B cell (primary cell): ENCODE data around the gene ADA. TPM values are rescaled to one million over a fixed set of nuclear protein-coding genes. Genes with fewer than 3 reads are reported as not detected.

Source experiments
- ATAC-seq: fragments of 200-7000 bp; cut with Tn5 transposase; one replicate; pipeline ENCODE4 v1.10.0; 2021; ENCODE audit warnings: low read depth, mild to moderate bottlenecking, moderate number of reproducible peaks, moderate library complexity
- CTCF ChIA-PET: fragments of 350-600 bp; sonication (Branson Sonifier 250); formaldehyde crosslinking; loops from one replicate; lab custom pipeline; 2021; ENCODE audit warnings: antibody characterized with exemption, inconsistent platforms; lab: Charles Lee
- POLR2A ChIA-PET: fragments of 350-600 bp; sonication (Branson Sonifier 250); formaldehyde crosslinking; loops from one replicate; lab custom pipeline; 2021; ENCODE audit warnings: antibody characterized with exemption; lab: Charles Lee
- DNase-seq: peaks from one replicate; pipeline ENCODE4 v3.0.0; 2013
- H2AFZ ChIP-seq: 2 replicates; pipeline ENCODE4 v1.6.1; 2012; ENCODE audit warnings: mild to moderate bottlenecking, low read depth, low read length; ENCODE audit not compliant: insufficient read depth, poor library complexity, severe bottlenecking
- H3K27ac ChIP-seq, 2 donors: 1 replicate in 1 of 2; 2 replicates in 1 of 2; pipeline ENCODE4 v1.5.1; 2012 to 2013; ENCODE audit warnings: low read length in 2 of 2, mild to moderate bottlenecking in 2 of 2, moderate library complexity in 1 of 2
- H3K27me3 ChIP-seq, 4 experiments: fragments of 200-600 bp in 1 of 4; sonication (generic) in 1 of 4; replicated peaks in 1 of 4; 1 replicate in 2 of 4; 2 replicates in 2 of 4; pipeline versions ENCODE4 v1.6.1 to v1.7.0; 2013 to 2016; ENCODE audit warnings: low read length in 3 of 4, mild to moderate bottlenecking in 2 of 4, mixed read lengths in 1 of 4, moderate library complexity in 1 of 4; ENCODE audit not compliant: insufficient read depth in 4 of 4, control insufficient read depth in 3 of 4; ENCODE audit errors: control extremely low read depth in 1 of 4
- H3K36me3 ChIP-seq, 2 experiments: replicated peaks in 1 of 2; 1 replicate in 1 of 2; 2 replicates in 1 of 2; pipeline versions ENCODE4 v1.6.1 to v1.7.1; 2013; ENCODE audit warnings: low read length in 1 of 2; ENCODE audit not compliant: insufficient read depth in 2 of 2, control insufficient read depth in 1 of 2; ENCODE audit errors: control extremely low read depth in 1 of 2, extremely low read depth in 1 of 2
- H3K4me1 ChIP-seq, 2 donors: fragments of 200-600 bp in 1 of 2; sonication (generic) in 1 of 2; 1 replicate in 1 of 2; 2 replicates in 1 of 2; pipeline versions ENCODE4 v1.5.1 to v1.6.1; 2013 to 2017; ENCODE audit warnings: low read length in 2 of 2; ENCODE audit not compliant: control insufficient read depth in 2 of 2, insufficient read depth in 2 of 2
- H3K4me2 ChIP-seq: replicated peaks from 2 replicates; pipeline ENCODE3; 2012; ENCODE audit warnings: mild to moderate bottlenecking, low read depth, low read length; ENCODE audit not compliant: poor library complexity, severe bottlenecking
- H3K4me3 ChIP-seq, 5 experiments: fragments of 200-600 bp in 1 of 5; sonication (generic) in 1 of 5; 1 replicate in 3 of 5; 2 replicates in 2 of 5; pipeline versions ENCODE4 v1.5.1 to v1.7.0; 2011 to 2016; ENCODE audit warnings: low read length in 4 of 5, mild to moderate bottlenecking in 4 of 5, low read depth in 2 of 5, control low read depth in 1 of 5, moderate library complexity in 1 of 5; ENCODE audit not compliant: insufficient read depth in 1 of 5; ENCODE audit errors: control extremely low read depth in 1 of 5, extremely low read depth in 1 of 5
- H3K79me2 ChIP-seq: fragments of 200-600 bp; sonication (generic); one replicate; pipeline ENCODE4 v1.6.0; 2016; ENCODE audit warnings: low read length; ENCODE audit not compliant: control insufficient read depth, insufficient read depth
- H3K9ac ChIP-seq: fragments of 200-600 bp; sonication (generic); 2 replicates; pipeline ENCODE4 v1.6.1; 2017; ENCODE audit warnings: mild to moderate bottlenecking, low read length, moderate library complexity
- H3K9me3 ChIP-seq, 3 donors: one replicate each; pipeline versions ENCODE4 v1.6.1 to v1.7.1; 2013; ENCODE audit warnings: low read length in 2 of 3; ENCODE audit not compliant: control insufficient read depth in 2 of 3, insufficient read depth in 1 of 3; ENCODE audit errors: control extremely low read depth in 1 of 3
- H4K20me1 ChIP-seq: 2 replicates; pipeline ENCODE4 v1.6.0; 2012; ENCODE audit warnings: mild to moderate bottlenecking, low read length; ENCODE audit not compliant: insufficient read depth, control insufficient read depth, poor library complexity, severe bottlenecking
- H3K27ac Mint-ChIP-seq: one replicate; pipeline ENCODE4 v1.8.0; 2021; ENCODE audit warnings: mixed read lengths
- H3K27me3 Mint-ChIP-seq: one replicate; pipeline ENCODE4 v1.8.0; 2021; ENCODE audit warnings: mixed read lengths
- H3K4me1 Mint-ChIP-seq: one replicate; pipeline ENCODE4 v1.8.0; 2021; ENCODE audit warnings: mixed read lengths
- H3K4me3 Mint-ChIP-seq: one replicate; pipeline ENCODE4 v1.8.0; 2021; ENCODE audit warnings: mixed read lengths
- H3K9me3 Mint-ChIP-seq: one replicate; pipeline ENCODE4 v1.8.0; 2022; ENCODE audit warnings: mixed read lengths; ENCODE audit not compliant: insufficient read depth
- EZH2 ChIP-seq: IDR thresholded peaks from 2 replicates; pipeline ENCODE4 v1.6.1; 2012; ENCODE audit warnings: borderline replicate concordance, low read depth, mild to moderate bottlenecking, moderate library complexity, low read length; ENCODE audit not compliant: insufficient read depth, poor library complexity, severe bottlenecking
- WGBS: methylation state at CpG from one replicate; pipeline ENCODE4 v1.1.5; 2013; ENCODE audit warnings: missing lambda C conversion rate; ENCODE audit not compliant: insufficient coverage; 5-methylcytosine and 5-hydroxymethylcytosine counted together
- intact Hi-C: fragments of 100-400 bp; cut with micrococcal nuclease; formaldehyde crosslinking; loops from one replicate; pipeline ENCODE4 v1.10.0; 2022
- polyA plus RNA-seq: library from polyadenylated mRNA; depleted of rRNA; stranded (reverse); fragments of >200 nt; gene quantifications from 2 replicates; pipeline ENCODE4 v1.2.3, GENCODE V29; 2012
- total RNA-seq, 2 donors: library from RNA; stranded (reverse); fragments of 120-200 nt in 1 of 2; gene quantifications; 1 replicate in 1 of 2; 2 replicates in 1 of 2; pipeline versions ENCODE4 v1.2.3 to v1.2.4, GENCODE V29; 2013 to 2022
- TF ChIP-seq, protein P1 (sequence below): fragments of 200-600 bp; IDR thresholded peaks from one replicate; pipeline ENCODE4 v1.8.0; 2022; ENCODE audit warnings: antibody characterized with exemption, mild to moderate bottlenecking

ADA gene
- total and polyA plus RNA-seq, 2 donors (not counting 1 experiment from before 2014, with no cell fraction given) = 10.0 to 34.2 TPM

DNA sequence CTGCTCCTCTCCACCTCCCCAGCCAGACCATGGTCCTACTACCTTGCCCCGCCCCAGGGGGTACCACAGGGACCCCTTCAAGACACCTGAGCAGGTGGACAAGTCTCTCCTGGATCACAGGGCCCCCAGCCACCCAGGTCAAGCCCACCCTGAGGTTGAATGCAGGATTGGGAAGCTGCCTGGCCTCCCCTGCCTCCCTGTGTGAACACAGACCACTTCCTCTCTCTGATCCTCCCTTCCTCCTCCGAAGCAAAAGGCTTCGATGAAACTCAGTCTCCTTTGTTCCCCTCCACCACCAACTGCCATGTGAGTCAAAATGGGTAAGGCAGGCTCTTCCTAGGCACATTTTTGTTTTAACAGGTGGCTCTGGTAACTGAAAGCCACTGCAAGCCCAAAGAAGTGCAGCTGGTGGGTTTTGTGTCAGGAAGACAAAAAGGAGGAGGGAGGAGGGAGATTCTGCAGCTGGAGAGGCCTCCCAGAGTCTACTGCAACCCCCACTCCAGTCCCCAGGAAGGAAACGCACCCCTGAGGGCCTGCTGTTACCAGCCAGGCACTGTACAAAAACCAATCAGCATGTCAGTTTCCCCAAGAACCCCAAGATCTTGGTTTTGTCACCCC is 5.4 kb downstream of the ADA start:
- peak overlapping the region; percentile 59 for H3K4me2 ChIP-seq
- ChIA-PET CTCF (interaction anchor here (0.5 to 4.0 kb wide), 7 partner anchors 10 to 112 kb away, joined by 3 to 36 read pairs (median 5); no protein-coding TSS in a partner anchor), POLR2A (interaction anchor here (0.6 to 1.1 kb wide), 4 partner anchors 36 to 972 kb away, joined by 3 to 10 read pairs (median 4); no protein-coding TSS in a partner anchor)
- peaks cover 62 to 81% of the 10 kb centered on the region in 2 donors for H3K4me1 ChIP-seq
- peak overlapping the region in 1 of 5 experiments; percentile 27 for H3K4me3 ChIP-seq
- ATAC-seq (no peak), DNase-seq (peak; percentile 46)
- no peaks in the 10 kb centered on the region for H4K20me1 ChIP-seq
- H3K4me3 Mint-ChIP-seq = peak overlapping the region; percentile 83
- H2AFZ ChIP-seq = no peak overlapping the region
- H3K27me3 ChIP-seq = no peaks in the 10 kb centered on the region
- WGBS = 26% methylated on average over 3 of the region's 4 CpGs
- TF ChIP-seq EZH2 = no peak
- TF ChIP-seq, protein P1, sequence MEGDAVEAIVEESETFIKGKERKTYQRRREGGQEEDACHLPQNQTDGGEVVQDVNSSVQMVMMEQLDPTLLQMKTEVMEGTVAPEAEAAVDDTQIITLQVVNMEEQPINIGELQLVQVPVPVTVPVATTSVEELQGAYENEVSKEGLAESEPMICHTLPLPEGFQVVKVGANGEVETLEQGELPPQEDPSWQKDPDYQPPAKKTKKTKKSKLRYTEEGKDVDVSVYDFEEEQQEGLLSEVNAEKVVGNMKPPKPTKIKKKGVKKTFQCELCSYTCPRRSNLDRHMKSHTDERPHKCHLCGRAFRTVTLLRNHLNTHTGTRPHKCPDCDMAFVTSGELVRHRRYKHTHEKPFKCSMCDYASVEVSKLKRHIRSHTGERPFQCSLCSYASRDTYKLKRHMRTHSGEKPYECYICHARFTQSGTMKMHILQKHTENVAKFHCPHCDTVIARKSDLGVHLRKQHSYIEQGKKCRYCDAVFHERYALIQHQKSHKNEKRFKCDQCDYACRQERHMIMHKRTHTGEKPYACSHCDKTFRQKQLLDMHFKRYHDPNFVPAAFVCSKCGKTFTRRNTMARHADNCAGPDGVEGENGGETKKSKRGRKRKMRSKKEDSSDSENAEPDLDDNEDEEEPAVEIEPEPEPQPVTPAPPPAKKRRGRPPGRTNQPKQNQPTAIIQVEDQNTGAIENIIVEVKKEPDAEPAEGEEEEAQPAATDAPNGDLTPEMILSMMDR = no peak
- peak overlapping the region; percentile 30 to 61 for H3K27ac ChIP-seq
- peaks cover 83% of the 10 kb centered on the region for H3K4me1 Mint-ChIP-seq
- intact Hi-C loops = loop anchor here (2.0 kb wide), 1 partner anchor 59 kb away; no protein-coding TSS in a partner anchor
- no peaks in the 10 kb centered on the region for H3K27me3 Mint-ChIP-seq
- H3K27ac Mint-ChIP-seq = peak overlapping the region; percentile 90
- no peaks in the 10 kb centered on the region for H3K9me3 Mint-ChIP-seq
- peak overlapping the region; percentile 34 for H3K9ac ChIP-seq
- H3K9me3 ChIP-seq = no peaks in the 10 kb centered on the region
- peaks cover 20% of the 10 kb centered on the region for H3K79me2 ChIP-seq
- no peaks in the 10 kb centered on the region for H3K36me3 ChIP-seq

DNA sequence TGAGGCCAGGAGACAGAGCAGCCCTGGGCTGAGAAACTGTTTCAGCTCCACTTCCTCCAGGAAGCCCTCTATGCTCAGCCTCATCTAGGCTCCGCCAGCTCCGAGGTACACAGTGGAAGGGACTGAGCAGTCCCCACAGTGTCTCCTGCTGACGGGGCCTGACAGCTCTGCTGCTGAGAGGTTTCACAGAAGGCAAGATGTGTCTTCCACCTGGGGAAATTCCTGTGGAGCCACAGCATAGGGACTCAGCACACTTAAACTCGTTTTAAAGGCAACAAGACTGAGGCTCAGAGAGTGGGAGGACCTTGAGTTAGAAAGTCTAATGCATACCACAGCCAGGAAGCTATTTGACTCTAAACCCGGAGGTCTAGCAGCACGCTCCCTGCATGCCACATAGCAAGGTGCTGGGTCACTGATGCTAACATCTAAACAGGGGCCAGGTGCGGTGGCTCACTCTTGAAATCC is 6.8 kb downstream of the ADA start:
- no peaks in the 10 kb centered on the region for H3K36me3 ChIP-seq
- no peak overlapping the region for H3K4me3 ChIP-seq
- H4K20me1 ChIP-seq = no peaks in the 10 kb centered on the region
- intact Hi-C loops = loop anchor here (5.0 kb wide), 1 partner anchor 122 kb away; the partner anchor contains the start of gene SERINC3
- peak overlapping the region; percentile 37 for H3K4me3 Mint-ChIP-seq
- peaks cover 16% of the 10 kb centered on the region for H3K79me2 ChIP-seq
- DNase-seq = peak; percentile 48
- H3K4me2 ChIP-seq = peak overlapping the region; percentile 46
- no peak for ATAC-seq
- H3K27ac ChIP-seq = peak overlapping the region; percentile 6 to 26
- H3K9me3 Mint-ChIP-seq = no peaks in the 10 kb centered on the region
- H2AFZ ChIP-seq = peak overlapping the region; percentile 55
- no peaks in the 10 kb centered on the region for H3K27me3 Mint-ChIP-seq
- ChIA-PET CTCF (interaction anchor here (0.7 to 4.0 kb wide), 7 partner anchors 27 to 68 kb away, joined by 3 to 17 read pairs (median 5); no protein-coding TSS in a partner anchor), POLR2A (interaction anchor here (0.6 kb wide), 3 partner anchors 10 to 435 kb away, joined by 3 to 4 read pairs (median 4); no protein-coding TSS in a partner anchor)
- peak overlapping the region; percentile 88 for H3K27ac Mint-ChIP-seq
- H3K9me3 ChIP-seq = peaks cover 0 to 4% (median 0%) of the 10 kb centered on the region in 3 donors
- no peak overlapping the region for H3K9ac ChIP-seq
- peaks cover 78% of the 10 kb centered on the region for H3K4me1 Mint-ChIP-seq
- WGBS = 37% methylated on average over 7 of the region's 7 CpGs
- H3K4me1 ChIP-seq = peaks cover 55 to 73% of the 10 kb centered on the region in 2 donors
- TF ChIP-seq, protein P1 = no peak
- H3K27me3 ChIP-seq = no peaks in the 10 kb centered on the region
